ENCODE data around the gene TULP4. TPM values are rescaled to one million over a fixed set of nuclear protein-coding genes. Genes with fewer than 3 reads are reported as not detected.
"Not testable (repeated sequence)": the region's sequence is repeated elsewhere in the genome, so short reads cannot be mapped to it uniquely, and the experiment has no call there.

The TULP4 gene
- total RNA-seq, 2 donors from 2014 or later: 66.3 to 71.9 TPM

DNA sequence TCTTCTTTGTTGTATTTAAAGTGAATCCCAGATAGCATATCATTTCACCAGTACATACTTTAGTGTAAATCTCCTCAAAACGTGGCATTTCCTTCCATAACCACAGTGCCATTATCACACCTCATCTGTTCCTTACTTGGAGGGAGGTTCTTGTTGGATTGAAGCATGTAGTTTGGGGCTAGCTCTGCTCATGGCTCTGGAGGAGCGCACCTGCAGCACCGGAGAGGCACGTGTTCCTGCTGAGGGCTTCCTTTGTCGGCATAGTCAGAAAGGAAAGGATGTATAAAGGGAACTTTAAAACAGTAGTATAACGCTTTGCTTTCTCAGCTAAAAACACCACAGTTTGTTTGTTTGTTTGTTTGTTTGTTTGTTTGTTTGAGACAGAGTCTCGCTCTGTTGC lies 126.0 kb downstream of the TULP4 start:
- intact Hi-C loops (cut with DNase I): no loop called here
- no peak for DNase-seq (ENCODE audit: low spot score)

DNA sequence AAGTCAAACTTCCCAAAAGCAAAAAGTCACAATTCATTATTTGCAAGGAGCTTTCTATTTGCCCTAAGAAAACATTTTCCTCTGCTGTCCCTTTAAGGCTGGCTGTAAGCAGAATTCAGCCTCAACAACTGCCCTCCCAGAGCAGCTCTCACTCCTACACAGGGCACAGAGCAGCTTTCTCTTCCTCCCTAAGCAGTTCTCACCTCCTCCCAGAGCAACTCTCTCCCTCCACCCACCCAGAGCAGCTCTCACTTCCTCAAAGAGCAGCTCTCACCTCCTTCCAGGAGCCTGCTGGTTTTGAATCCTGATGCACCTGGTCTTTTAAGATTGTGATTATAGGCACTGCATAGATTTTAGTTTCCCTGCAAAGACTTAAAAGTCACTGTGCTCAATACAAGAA lies 127.0 kb downstream of the TULP4 start:
- intact Hi-C loops (cut with DNase I): no loop called here
- DNase-seq (ENCODE audit: low spot score): no peak

DNA sequence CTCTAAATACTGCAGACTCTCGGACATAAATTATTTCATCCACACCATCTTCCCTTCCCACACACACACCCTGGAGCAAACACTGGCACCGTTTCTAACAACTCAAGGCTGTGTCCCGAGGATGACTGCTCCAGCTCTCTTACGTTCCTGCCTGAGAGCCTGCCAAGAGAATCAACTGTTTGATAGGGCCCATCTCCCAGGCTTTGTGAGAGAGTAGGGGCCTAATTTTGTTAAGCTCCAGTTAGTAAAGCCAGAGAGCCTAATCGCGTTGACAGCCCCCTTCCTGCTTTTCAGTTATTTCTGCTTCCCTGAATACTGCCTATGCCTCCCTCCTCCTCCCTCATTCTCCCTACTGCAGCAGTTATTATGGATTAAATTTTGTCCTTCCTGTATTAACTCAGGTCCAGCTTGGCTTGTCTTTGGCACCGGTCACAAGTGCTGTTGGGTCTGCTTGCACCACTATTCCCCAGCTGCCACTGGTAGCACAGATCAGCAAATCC lies 129.5 kb downstream of the TULP4 start:
- intact Hi-C loops (cut with DNase I): no loop called here
- no peak for DNase-seq (ENCODE audit: low spot score)

DNA sequence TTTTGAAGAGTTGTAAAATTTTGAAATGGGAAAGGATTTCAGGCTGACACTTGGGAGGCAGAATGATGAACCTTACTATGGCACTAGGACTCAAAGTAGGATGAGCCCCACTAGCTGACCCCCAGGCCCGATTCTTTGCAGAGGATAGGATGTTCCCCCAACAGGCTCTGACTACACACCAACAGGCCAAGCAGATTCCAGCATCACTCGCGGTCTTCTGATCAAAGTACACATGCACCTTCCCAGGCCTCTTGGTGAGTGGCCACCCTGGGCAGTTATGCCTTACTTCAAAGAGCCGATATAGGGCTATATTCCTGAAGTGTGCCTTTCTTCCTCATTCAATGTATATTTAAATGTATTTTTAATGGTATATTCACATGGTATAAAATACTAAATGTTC lies 130.0 kb downstream of the TULP4 start:
- DNase-seq (ENCODE audit: low spot score): no peak
- intact Hi-C loops (cut with DNase I): no loop called here

DNA sequence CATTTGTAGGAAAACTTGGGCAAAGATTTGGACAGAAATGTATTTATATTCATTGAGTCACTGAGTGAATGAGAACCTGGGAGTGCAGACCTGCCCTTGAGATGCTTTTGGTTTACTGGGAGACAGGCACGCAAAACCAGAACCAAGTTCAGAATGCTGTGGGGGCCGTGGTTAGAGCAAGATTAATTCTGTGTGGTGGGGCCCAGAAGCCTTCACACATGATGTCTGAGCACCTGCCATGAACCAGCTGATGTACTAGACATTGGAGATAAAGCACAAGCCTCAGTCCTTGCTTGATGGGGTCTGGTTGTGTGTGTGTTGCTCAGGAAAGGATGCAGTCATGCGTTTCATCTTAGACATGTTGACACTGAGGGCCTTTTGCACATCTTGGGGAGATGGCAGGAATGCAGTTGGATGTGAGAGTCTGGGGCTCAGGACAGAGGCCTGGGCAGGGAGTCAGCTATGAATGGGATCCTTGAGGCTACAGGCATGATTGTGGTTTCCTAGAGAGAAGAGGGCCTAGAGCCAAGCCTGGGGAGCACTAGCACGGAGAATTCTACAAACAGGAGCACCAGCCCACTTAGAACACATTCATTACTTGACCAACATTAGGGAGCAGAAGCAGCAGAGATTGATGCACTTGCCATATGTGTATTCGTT lies 133.3 kb downstream of the TULP4 start:
- DNase-seq (ENCODE audit: low spot score): no peak
- intact Hi-C loops (cut with DNase I): no loop called here

DNA sequence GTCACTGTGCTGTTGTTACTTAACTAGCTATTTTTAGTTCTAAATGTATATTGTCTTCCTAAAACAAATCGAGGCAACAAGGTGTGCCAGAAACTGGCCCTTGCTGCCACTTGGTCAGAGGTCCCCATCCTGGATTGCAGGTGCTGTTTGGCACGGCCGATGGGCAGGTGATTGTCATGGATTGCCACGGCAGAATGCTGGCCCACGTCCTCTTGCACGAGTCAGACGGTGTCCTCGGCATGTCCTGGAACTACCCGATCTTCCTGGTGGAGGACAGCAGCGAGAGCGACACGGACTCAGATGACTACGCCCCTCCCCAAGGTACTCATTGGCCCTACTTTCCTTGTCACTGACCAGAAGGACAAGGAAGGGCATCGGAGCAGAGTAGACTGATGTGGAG lies 136.6 kb downstream of the TULP4 start:
- intact Hi-C loops (cut with DNase I): no loop called here
- DNase-seq (ENCODE audit: low spot score): no peak

DNA sequence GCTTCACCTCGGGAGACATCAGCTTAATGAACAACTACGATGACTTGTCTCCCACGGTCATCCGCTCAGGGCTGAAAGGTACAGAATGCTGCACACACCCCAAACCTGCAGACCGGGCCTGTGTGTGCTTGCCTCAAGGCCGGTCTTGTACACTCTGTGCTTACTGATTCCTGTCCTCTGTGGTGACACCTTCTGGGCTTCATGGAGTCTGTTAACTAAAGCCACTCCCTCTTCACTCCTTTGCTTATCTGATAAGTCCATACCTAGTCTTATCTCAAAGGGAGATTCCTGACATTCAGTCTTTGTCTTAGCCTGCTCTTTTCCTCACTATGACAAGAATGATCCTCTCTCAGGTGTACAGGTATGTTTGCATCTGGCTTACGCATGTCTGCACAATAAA lies 139.9 kb downstream of the TULP4 start:
- no peak for DNase-seq (ENCODE audit: low spot score)
- intact Hi-C loops (cut with DNase I): no loop called here

DNA sequence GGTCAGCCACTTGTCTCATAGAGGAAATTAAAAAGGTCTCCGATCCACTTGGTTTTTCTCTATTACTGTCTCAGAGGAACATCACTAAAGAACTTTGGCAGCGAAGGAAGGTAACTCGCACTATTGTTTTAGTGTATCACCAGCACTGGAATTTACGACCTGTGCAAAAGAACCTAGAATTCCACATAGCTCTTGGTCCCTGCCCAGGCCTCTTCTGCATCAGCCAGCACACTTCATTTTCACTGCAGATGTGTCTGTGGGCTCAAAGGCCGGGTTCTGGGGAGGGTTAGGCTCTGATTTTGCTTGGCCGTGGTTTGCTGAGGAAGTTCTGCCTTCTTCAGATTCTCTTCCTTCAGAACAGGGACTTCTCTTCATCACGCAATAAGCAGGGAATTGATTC lies 144.9 kb downstream of the TULP4 start:
- intact Hi-C loops (cut with DNase I): no loop called here
- DNase-seq (ENCODE audit: low spot score): no peak

DNA sequence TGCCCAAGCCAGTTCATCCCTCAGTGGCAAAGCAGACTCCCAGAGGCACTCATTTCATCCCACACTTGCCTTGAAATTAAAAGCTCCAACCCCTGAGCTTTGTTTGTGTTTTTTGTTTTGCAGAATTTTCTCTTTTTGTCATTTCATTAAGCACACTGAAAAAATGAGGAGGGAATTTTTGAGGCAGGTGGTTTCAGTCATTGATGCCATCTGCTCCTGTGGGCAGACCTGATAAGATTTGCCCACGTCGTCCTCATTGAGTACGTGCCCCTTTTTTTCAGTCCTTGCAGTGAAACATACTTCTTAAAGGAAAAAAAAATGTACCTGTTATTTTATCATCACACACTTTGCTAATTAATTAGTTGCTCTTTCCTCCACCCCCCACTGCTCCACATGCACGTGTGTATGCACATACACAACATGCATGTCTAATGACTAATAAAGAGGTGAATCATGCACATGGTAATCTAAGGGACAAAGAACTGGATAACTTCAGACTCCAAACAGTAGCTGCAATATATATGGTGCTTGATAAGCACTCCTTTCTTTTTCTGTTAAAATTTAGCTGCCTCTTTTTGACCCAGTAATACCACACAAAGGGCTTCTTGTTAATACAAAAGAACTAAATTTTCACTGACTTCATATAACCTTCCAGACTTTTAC lies 145.5 kb downstream of the TULP4 start:
- intact Hi-C loops (cut with DNase I): no loop called here

DNA sequence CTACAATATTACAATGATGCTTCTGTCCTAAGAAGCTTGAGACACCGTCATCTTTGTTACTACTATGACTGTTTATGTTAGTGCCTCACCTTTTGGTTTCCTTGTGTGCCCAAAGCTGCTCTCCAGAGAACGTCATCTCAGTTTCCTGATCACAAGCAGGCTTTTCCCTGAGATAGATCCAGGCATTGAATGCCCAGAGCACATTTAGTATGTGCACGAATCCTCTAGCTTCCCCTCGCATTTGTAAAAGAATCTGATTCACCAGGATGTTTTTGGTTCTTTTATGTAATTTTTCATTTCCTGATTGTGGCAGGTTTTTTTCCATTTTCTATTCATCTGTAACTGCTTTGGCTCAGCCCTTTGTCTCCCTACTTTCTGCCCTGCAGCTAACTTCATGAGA lies 147.5 kb downstream of the TULP4 start:
- no peak for DNase-seq (ENCODE audit: low spot score)
- intact Hi-C loops (cut with DNase I): no loop called here

More for the DNA sequence above, 145.5 kb downstream of the TULP4 start:
- no peak for DNase-seq (ENCODE audit: low spot score)

DNA sequence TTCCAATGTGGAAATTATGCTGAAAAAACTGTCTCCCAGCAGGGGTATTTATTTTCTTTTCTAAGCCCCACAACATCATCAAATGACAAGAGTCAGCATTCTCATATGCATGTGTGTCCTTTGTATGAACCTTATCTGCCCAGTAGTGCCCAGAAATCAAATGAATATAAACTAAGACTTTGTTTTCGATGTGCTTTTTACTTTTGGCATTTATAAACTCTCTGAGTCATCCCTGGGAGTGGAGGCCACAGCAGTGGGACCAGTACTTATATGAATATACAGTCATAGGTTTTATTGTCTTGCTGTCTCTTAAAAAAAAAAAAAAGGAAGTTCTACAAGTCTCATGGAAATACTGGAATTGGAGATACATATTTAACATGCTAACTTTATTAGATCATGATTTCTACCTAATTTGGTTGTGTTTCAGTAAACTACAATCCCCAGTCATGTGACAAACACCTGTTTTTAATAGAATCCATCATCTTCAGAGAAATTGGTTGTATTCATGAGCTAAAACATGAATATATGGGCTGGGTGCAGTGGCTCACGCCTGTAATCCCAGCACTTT lies 148.4 kb downstream of the TULP4 start:
- no peak for DNase-seq (ENCODE audit: low spot score)
- intact Hi-C loops (cut with DNase I): no loop called here

DNA sequence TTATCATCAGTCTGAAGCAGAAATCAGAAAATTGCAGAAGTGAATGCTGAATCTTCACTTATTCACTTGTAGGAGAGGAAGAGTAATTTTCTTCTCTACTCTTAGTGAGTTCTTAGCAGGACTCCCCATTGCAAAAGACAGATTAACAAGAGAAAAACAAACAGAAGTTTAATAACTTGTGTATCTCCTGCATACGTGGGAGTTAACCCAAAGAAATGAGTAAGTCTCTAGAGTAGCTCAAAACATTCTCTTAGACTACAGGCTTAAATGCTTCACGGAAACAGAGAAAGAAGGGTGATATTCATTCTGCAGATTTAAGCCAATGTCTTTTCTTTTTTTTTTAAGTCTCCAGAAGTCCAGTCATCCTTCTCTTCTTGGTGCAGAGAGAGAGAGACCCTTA lies 149.7 kb downstream of the TULP4 start:
- DNase-seq (ENCODE audit: low spot score): no peak
- intact Hi-C loops (cut with DNase I): no loop called here

DNA sequence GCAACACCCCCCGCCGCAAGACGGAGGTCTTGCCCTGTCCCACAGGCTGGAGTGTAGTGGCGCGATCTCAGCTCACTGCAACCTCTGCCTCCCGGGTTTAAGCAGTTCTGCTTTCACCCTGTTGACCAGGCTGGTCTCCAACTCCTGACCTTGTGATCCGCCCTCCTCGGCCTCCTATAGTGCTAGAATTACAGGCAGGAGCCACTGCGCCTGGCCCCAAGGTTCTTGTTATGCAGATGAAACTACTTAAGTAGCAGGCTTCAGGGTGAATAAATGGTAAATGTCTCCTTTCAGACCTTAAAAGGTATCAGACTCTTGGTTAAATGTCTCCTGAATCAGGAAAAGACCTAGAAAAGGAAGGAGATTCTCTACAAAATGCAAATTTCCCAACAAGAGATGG lies 152.2 kb downstream of the TULP4 start:
- DNase-seq (ENCODE audit: low spot score): no peak
- intact Hi-C loops (cut with DNase I): no loop called here

DNA sequence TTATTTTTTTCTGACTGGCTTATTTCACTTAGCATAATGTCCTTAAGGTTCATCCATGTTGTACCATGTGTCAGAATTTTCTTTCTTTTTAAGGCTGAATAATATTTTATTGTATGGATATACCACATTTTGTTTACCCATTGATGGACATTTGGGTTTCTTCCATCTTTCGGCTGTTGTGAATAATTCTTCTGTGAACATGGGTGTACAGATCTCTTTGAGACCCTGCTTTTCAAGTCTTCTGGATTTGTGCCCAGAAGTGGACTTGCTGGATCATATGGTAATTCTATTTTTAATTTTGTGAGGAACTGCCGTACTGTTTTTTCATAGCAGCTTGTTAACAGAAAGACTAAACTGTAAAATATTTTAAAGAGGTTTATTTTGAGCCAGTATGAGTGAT lies 153.0 kb downstream of the TULP4 start:
- intact Hi-C loops (cut with DNase I): no loop called here
- DNase-seq (ENCODE audit: low spot score): no peak

DNA sequence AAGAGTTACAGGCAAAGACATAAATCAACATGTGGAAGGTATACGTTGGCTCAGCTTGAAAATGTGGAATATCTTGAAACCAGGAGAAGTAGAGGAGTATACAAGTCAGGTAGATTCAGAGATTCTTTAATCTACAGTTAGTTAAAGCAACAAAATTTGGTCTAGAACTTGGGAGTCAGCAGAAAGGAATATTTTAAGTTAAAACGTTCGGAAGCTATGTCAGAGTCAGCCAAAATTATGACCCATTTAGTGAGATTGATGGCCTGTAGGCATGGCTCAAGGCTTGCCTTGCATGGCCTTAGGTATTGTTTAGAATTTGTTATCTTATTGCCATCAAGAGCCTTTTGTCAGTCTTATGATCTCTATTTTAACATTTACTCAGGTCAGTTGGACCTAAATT lies 153.5 kb downstream of the TULP4 start:
- intact Hi-C loops (cut with DNase I): no loop called here
- no peak for DNase-seq (ENCODE audit: low spot score)

DNA sequence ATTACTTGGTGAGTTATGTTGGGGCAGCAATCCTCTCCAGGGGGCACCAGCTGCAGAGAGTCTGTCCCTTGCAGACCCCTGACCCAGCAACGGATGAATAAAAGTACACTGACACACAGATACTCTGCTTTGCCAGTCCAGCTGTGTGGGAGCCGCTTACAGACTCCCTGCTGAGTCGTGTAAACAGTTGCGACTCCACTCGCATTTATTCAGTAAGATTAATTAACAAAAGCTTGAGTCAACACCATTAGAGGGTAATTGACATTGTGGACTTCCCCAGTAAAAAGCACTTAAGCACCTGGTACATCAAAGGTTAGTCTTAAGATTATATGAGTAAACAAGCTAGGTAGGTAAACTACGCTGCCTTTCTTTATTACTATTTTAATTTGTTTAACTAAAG lies 155.7 kb downstream of the TULP4 start:
- intact Hi-C loops (cut with DNase I): no loop called here
- DNase-seq (ENCODE audit: low spot score): no peak

DNA sequence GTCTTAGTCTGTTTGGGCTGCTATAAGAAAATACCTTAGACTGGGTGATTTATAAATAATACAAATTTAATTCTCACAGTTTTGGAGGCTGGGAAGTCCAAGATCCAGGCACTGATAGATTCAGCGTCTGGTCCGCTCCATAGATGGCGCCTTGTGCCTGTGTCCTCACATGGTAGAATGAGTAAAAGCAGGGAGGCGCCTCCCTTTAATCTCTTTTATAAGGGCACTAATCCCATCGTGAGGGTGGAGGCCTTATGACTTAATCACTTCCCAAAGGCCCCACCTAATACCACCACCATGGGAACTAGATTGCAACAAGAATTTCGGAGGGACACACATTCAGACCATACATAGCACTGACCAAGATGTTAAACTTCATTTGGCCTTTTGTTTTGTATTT lies 156.4 kb downstream of the TULP4 start:
- intact Hi-C loops (cut with DNase I): no loop called here
- no peak for DNase-seq (ENCODE audit: low spot score)

DNA sequence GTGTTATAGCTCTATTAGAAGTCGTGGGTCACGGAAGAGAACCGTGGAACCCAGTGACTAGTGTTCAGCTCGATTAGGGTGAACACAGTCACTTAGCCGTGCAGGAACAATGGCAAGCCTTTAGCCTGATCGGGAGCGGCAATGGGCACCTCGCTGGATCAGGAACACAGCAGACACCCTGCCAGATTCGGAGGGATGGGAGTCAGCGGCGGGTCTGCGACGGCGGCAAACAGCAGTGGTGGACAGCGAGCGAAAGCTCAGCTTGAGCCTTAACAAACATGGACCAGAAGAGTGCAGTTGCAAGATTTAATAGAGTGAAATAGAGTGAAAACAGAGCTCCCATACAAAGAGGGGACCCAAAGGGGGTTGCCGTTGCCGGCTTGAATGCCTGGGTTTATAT lies 157.8 kb downstream of the TULP4 start:
- DNase-seq (ENCODE audit: low spot score); intact Hi-C loops (cut with DNase I): not testable (repeated sequence)

DNA sequence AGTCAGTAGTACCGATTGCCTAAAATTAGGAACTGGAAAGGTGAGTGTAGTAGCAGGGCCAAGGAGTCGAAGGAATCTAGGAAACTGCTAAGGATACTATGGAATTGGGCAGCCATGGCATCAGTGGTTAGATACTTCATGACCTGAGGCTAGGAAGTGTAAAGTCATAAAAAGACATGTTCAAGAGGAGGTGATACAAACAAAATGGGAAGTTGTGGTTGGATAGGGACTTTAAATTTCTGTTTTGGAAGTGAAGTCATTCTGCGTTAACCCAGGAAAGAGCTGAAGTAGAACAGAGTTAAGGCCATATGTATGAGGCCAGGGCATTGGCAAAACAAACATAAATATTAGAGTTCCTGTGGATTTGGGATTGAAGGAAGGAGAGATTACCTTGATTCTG lies 159.1 kb downstream of the TULP4 start:
- intact Hi-C loops (cut with DNase I): no loop called here
- DNase-seq (ENCODE audit: low spot score): no peak

DNA sequence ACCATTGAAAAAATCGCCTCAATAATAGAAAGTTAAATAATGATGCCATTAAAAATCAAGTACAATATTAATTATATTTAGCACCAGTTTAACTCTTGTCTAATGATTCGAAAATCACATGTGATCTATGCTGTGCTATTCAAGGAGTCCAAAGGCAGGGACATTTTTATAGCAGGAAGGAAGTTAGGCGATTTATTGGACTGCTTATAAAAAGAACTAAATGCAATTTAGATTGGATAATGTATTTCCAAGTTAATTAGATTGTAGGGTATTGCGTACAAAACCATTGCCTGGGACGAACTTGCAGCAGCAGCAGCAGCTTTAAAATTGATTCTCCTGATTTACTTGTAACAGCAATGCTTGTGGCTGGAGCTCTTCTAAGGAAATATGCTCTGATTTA lies 160.2 kb downstream of the TULP4 start:
- intact Hi-C loops (cut with DNase I): no loop called here
- DNase-seq (ENCODE audit: low spot score): no peak

DNA sequence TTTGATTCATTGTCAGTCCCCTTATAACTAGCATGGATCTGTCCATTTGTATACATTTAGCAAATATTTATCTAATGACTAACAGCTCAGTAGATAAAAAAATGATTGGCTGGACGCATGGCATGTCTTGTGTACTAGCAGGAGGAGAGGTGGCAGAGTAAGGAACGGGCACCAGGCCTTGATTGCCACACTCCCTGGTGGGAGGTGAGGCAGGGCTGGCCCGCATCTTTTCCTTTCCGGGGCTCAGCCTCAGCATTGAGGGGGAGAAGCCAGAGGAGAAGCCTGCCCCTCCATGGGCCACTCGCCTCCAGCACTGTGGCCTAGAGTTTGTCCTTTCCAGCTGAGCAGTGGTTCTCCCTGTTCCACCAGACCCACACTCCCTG lies 162.7 kb downstream of the TULP4 start:
- intact Hi-C loops (cut with DNase I): no loop called here
- no peak for DNase-seq (ENCODE audit: low spot score)

Measured in posterior vena cava (tissue), 2 donors.